Measurements from ENCODE around the gene AHNAK. TPM values are rescaled to one million over a fixed set of nuclear protein-coding genes. Genes with fewer than 3 reads are reported as not detected.

Gene AHNAK
- total RNA-seq, 1 donor from 2014 or later = 105 TPM

- H3K27me3 Mint-ChIP-seq (ENCODE audit: low read depth) = no peaks in the 10 kb centered on the region
- intact Hi-C loops (cut with micrococcal nuclease) = no loop called here
- no peak overlapping the region for H3K27ac Mint-ChIP-seq
- no peak for DNase-seq (ENCODE audit: low spot score)
- no peaks in the 10 kb centered on the region for H3K36me3 Mint-ChIP-seq (ENCODE audit: low read depth)
- no peaks in the 10 kb centered on the region for H3K4me1 Mint-ChIP-seq (ENCODE audit: low read depth)
- H3K4me3 Mint-ChIP-seq (ENCODE audit: low read depth) = no peak overlapping the region
- H3K9me3 Mint-ChIP-seq = no peaks in the 10 kb centered on the region
Observed at GRCh38 chr11:62413060-62413696, 133.4 kb downstream of the AHNAK start.

- Mint-ChIP-seq H3K27ac (no peak overlapping the region), H3K4me1 (ENCODE audit: low read depth) (no peaks in the 10 kb centered on the region), H3K9me3 (no peaks in the 10 kb centered on the region), H3K4me3 (ENCODE audit: low read depth) (no peak overlapping the region), H3K27me3 (ENCODE audit: low read depth) (no peaks in the 10 kb centered on the region), H3K36me3 (ENCODE audit: low read depth) (no peaks in the 10 kb centered on the region)
- no peak for DNase-seq (ENCODE audit: low spot score)
- intact Hi-C loops (cut with micrococcal nuclease) = no loop called here
Observed at GRCh38 chr11:62411524-62411923, 135.1 kb downstream of the AHNAK start.

GRCh38 chr11:62410972-62411371, 135.6 kb downstream of the AHNAK start:
- DNase-seq (ENCODE audit: low spot score) = no peak
- H3K4me3 Mint-ChIP-seq (ENCODE audit: low read depth) = no peak overlapping the region
- intact Hi-C loops (cut with micrococcal nuclease) = no loop called here
- H3K36me3 Mint-ChIP-seq (ENCODE audit: low read depth) = no peaks in the 10 kb centered on the region
- H3K27ac Mint-ChIP-seq = no peak overlapping the region
- H3K9me3 Mint-ChIP-seq = no peaks in the 10 kb centered on the region
- H3K27me3 Mint-ChIP-seq (ENCODE audit: low read depth) = no peaks in the 10 kb centered on the region
- H3K4me1 Mint-ChIP-seq (ENCODE audit: low read depth) = no peaks in the 10 kb centered on the region

GRCh38 chr11:62409831-62410230, 136.8 kb downstream of the AHNAK start:
- Mint-ChIP-seq H3K27me3 (ENCODE audit: low read depth) (no peaks in the 10 kb centered on the region), H3K27ac (no peak overlapping the region), H3K4me1 (ENCODE audit: low read depth) (no peaks in the 10 kb centered on the region), H3K4me3 (ENCODE audit: low read depth) (no peak overlapping the region), H3K9me3 (no peaks in the 10 kb centered on the region), H3K36me3 (ENCODE audit: low read depth) (no peaks in the 10 kb centered on the region)
- no peak for DNase-seq (ENCODE audit: low spot score)
- intact Hi-C loops (cut with micrococcal nuclease) = no loop called here

- Mint-ChIP-seq H3K9me3 (no peaks in the 10 kb centered on the region), H3K4me1 (ENCODE audit: low read depth) (peaks cover 15% of the 10 kb centered on the region), H3K36me3 (ENCODE audit: low read depth) (no peaks in the 10 kb centered on the region), H3K27me3 (ENCODE audit: low read depth) (no peaks in the 10 kb centered on the region), H3K27ac (no peak overlapping the region), H3K4me3 (ENCODE audit: low read depth) (no peak overlapping the region)
- DNase-seq (ENCODE audit: low spot score) = no peak
- intact Hi-C loops (cut with micrococcal nuclease) = no loop called here
Observed at GRCh38 chr11:62406034-62406433, 140.6 kb downstream of the AHNAK start.

GRCh38 chr11:62404901-62405300, 141.7 kb downstream of the AHNAK start:
- Mint-ChIP-seq H3K4me1 (ENCODE audit: low read depth) (peaks cover 15% of the 10 kb centered on the region), H3K27ac (no peak overlapping the region), H3K9me3 (no peaks in the 10 kb centered on the region), H3K27me3 (ENCODE audit: low read depth) (no peaks in the 10 kb centered on the region), H3K4me3 (ENCODE audit: low read depth) (no peak overlapping the region), H3K36me3 (ENCODE audit: low read depth) (no peaks in the 10 kb centered on the region)
- intact Hi-C loops (cut with micrococcal nuclease) = no loop called here
- no peak for DNase-seq (ENCODE audit: low spot score)

- Mint-ChIP-seq H3K9me3 (no peaks in the 10 kb centered on the region), H3K4me1 (ENCODE audit: low read depth) (peaks cover 15% of the 10 kb centered on the region), H3K27me3 (ENCODE audit: low read depth) (no peaks in the 10 kb centered on the region), H3K36me3 (ENCODE audit: low read depth) (no peaks in the 10 kb centered on the region), H3K27ac (no peak overlapping the region), H3K4me3 (ENCODE audit: low read depth) (no peak overlapping the region)
- intact Hi-C loops (cut with micrococcal nuclease) = no loop called here
- DNase-seq (ENCODE audit: low spot score) = no peak
Observed at GRCh38 chr11:62404435-62404834, 142.2 kb downstream of the AHNAK start.

- Mint-ChIP-seq H3K4me3 (ENCODE audit: low read depth) (peak overlapping the region; percentile 75), H3K4me1 (ENCODE audit: low read depth) (peaks cover 21% of the 10 kb centered on the region), H3K9me3 (no peaks in the 10 kb centered on the region), H3K36me3 (ENCODE audit: low read depth) (no peaks in the 10 kb centered on the region), H3K27ac (peak overlapping the region; percentile 89), H3K27me3 (ENCODE audit: low read depth) (no peaks in the 10 kb centered on the region)
- no peak for DNase-seq (ENCODE audit: low spot score)
- intact Hi-C loops (cut with micrococcal nuclease) = no loop called here
Observed at GRCh38 chr11:62402960-62403730, 143.5 kb downstream of the AHNAK start.

- peak overlapping the region; percentile 89 for H3K27ac Mint-ChIP-seq
Observed at GRCh38 chr11:62402226-62402959, 144.2 kb downstream of the AHNAK start.

GRCh38 chr11:62401811-62402210, 144.8 kb downstream of the AHNAK start:
- H3K9me3 Mint-ChIP-seq = no peaks in the 10 kb centered on the region
- no peaks in the 10 kb centered on the region for H3K27me3 Mint-ChIP-seq (ENCODE audit: low read depth)
- intact Hi-C loops (cut with micrococcal nuclease) = no loop called here
- H3K36me3 Mint-ChIP-seq (ENCODE audit: low read depth) = no peaks in the 10 kb centered on the region
- peaks cover 21% of the 10 kb centered on the region for H3K4me1 Mint-ChIP-seq (ENCODE audit: low read depth)
- peak overlapping the region; percentile 75 for H3K4me3 Mint-ChIP-seq (ENCODE audit: low read depth)
- DNase-seq (ENCODE audit: low spot score) = no peak
- H3K27ac Mint-ChIP-seq = peak overlapping the region; percentile 89

More at GRCh38 chr11:62402226-62402959, 144.2 kb downstream of the AHNAK start:
- intact Hi-C loops (cut with micrococcal nuclease) = no loop called here
- Mint-ChIP-seq H3K36me3 (ENCODE audit: low read depth) (no peaks in the 10 kb centered on the region), H3K27me3 (ENCODE audit: low read depth) (no peaks in the 10 kb centered on the region), H3K4me1 (ENCODE audit: low read depth) (peaks cover 21% of the 10 kb centered on the region), H3K4me3 (ENCODE audit: low read depth) (peak overlapping the region; percentile 75), H3K9me3 (no peaks in the 10 kb centered on the region)
- peak; percentile 45 for DNase-seq (ENCODE audit: low spot score)

GRCh38 chr11:62401356-62401755, 145.2 kb downstream of the AHNAK start:
- peak overlapping the region; percentile 89 for H3K27ac Mint-ChIP-seq
- peak overlapping the region; percentile 75 for H3K4me3 Mint-ChIP-seq (ENCODE audit: low read depth)
- no peak for DNase-seq (ENCODE audit: low spot score)
- no peaks in the 10 kb centered on the region for H3K36me3 Mint-ChIP-seq (ENCODE audit: low read depth)
- peaks cover 21% of the 10 kb centered on the region for H3K4me1 Mint-ChIP-seq (ENCODE audit: low read depth)
- no peaks in the 10 kb centered on the region for H3K9me3 Mint-ChIP-seq
- H3K27me3 Mint-ChIP-seq (ENCODE audit: low read depth) = no peaks in the 10 kb centered on the region
- intact Hi-C loops (cut with micrococcal nuclease) = no loop called here

GRCh38 chr11:62400760-62401159, 145.8 kb downstream of the AHNAK start:
- Mint-ChIP-seq H3K36me3 (ENCODE audit: low read depth) (no peaks in the 10 kb centered on the region), H3K27ac (no peak overlapping the region), H3K27me3 (ENCODE audit: low read depth) (no peaks in the 10 kb centered on the region), H3K4me1 (ENCODE audit: low read depth) (peaks cover 21% of the 10 kb centered on the region), H3K4me3 (ENCODE audit: low read depth) (no peak overlapping the region), H3K9me3 (no peaks in the 10 kb centered on the region)
- no peak for DNase-seq (ENCODE audit: low spot score)
- intact Hi-C loops (cut with micrococcal nuclease) = no loop called here

GRCh38 chr11:62400281-62400680, 146.3 kb downstream of the AHNAK start:
- H3K4me3 Mint-ChIP-seq (ENCODE audit: low read depth) = no peak overlapping the region
- no peak overlapping the region for H3K27ac Mint-ChIP-seq
- no peak for DNase-seq (ENCODE audit: low spot score)
- H3K36me3 Mint-ChIP-seq (ENCODE audit: low read depth) = no peaks in the 10 kb centered on the region
- H3K4me1 Mint-ChIP-seq (ENCODE audit: low read depth) = peaks cover 22% of the 10 kb centered on the region
- no peaks in the 10 kb centered on the region for H3K27me3 Mint-ChIP-seq (ENCODE audit: low read depth)
- no peaks in the 10 kb centered on the region for H3K9me3 Mint-ChIP-seq
- intact Hi-C loops (cut with micrococcal nuclease) = no loop called here
